NCI-H345 treated with DMSO at 0.1 percent for 48 hours (cell line): ENCODE results near the gene NCAPG2.
"Not testable (repeated sequence)": the region's sequence is repeated elsewhere in the genome, so short reads cannot be mapped to it uniquely, and the experiment has no call there.

Source experiments
- DNase-seq: peaks from one replicate; lab custom pipeline; 2025; ENCODE audit not compliant: unreplicated experiment; lab: John Stamatoyannopoulos, UW

Gene NCAPG2

GRCh38 chr7:158676171-158676840, 28.3 kb downstream of the NCAPG2 start:
- DNase-seq, result no peak

GRCh38 chr7:158672975-158673374, 31.6 kb downstream of the NCAPG2 start:
- no peak for DNase-seq

GRCh38 chr7:158668086-158668485, 36.5 kb downstream of the NCAPG2 start:
- DNase-seq, result not testable (repeated sequence)

GRCh38 chr7:158666966-158667678, 37.5 kb downstream of the NCAPG2 start:
- DNase-seq, result not testable (repeated sequence)

- DNase-seq, result no peak
These were observed 38.2 kb downstream of the NCAPG2 start for GRCh38 chr7:158666401-158666800.

- no peak for DNase-seq
These were observed 40.2 kb downstream of the NCAPG2 start for GRCh38 chr7:158664406-158664805.

GRCh38 chr7:158663428-158663741, 41.2 kb downstream of the NCAPG2 start:
- DNase-seq, result no peak

- no peak for DNase-seq
These were observed 41.8 kb downstream of the NCAPG2 start for GRCh38 chr7:158662610-158663427.

- no peak for DNase-seq
These were observed 46.1 kb downstream of the NCAPG2 start for GRCh38 chr7:158658475-158658874.

GRCh38 chr7:158657189-158657746, 47.3 kb downstream of the NCAPG2 start:
- DNase-seq, result no peak

GRCh38 chr7:158655931-158656441, 48.6 kb downstream of the NCAPG2 start:
- DNase-seq, result no peak

GRCh38 chr7:158655507-158655906, 49.1 kb downstream of the NCAPG2 start:
- no peak for DNase-seq

- no peak for DNase-seq
These were observed 52.5 kb downstream of the NCAPG2 start for GRCh38 chr7:158651968-158652565.

GRCh38 chr7:158650821-158651225, 53.8 kb downstream of the NCAPG2 start:
- no peak for DNase-seq

- DNase-seq, result no peak
These were observed 55.3 kb downstream of the NCAPG2 start for GRCh38 chr7:158649279-158649678.

- DNase-seq, result no peak
These were observed 55.8 kb downstream of the NCAPG2 start for GRCh38 chr7:158648787-158649186.

- DNase-seq, result no peak
These were observed 56.4 kb downstream of the NCAPG2 start for GRCh38 chr7:158648168-158648567.

GRCh38 chr7:158647475-158647792, 57.2 kb downstream of the NCAPG2 start:
- DNase-seq, result no peak

- no peak for DNase-seq
These were observed 57.7 kb downstream of the NCAPG2 start for GRCh38 chr7:158646766-158647474.

- DNase-seq, result no peak
These were observed 58.8 kb downstream of the NCAPG2 start for GRCh38 chr7:158645842-158646241.

- no peak for DNase-seq
These were observed 62.5 kb downstream of the NCAPG2 start for GRCh38 chr7:158642149-158642548.
